Activated CD8-positive, alpha-beta memory T cell treated with anti-CD3 and anti-CD28 coated beads, Interleukin-2, amount 50 U/mL, for 1 hour (primary cell): ENCODE results near the gene ZNF180.
"Not testable (repeated sequence)": the region's sequence is repeated elsewhere in the genome, so short reads cannot be mapped to it uniquely, and the experiment has no call there.

Source experiments
- DNase-seq: peaks from one replicate; pipeline ENCODE4 v3.0.0-alpha.2; 2020; ENCODE audit errors: extremely low read depth

The ZNF180 gene

DNA sequence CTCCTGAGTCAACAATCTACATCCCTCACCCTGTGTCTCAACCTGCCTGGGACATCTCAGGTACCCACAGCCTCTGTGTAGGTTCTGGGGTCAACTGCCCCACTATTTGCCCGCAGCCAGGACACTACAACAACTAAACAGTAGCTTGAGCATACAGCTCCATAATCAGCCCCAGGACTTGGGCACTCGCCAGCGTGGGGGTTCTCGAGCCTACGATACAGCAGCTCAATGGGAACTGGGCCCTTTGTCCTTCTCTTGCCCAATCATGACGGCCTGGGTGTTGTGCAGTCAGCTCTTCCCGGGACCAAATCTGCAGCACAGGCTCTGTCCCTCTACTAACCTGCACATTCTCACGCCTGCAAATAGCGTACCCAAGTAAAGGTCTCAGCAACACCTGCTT is 1.3 kb downstream of the ZNF180 start:
- DNase-seq, result no peak

- no peak for DNase-seq
Measured at GRCh38 chr19:44496711-44497110, 3.6 kb downstream of the ZNF180 start.

DNA sequence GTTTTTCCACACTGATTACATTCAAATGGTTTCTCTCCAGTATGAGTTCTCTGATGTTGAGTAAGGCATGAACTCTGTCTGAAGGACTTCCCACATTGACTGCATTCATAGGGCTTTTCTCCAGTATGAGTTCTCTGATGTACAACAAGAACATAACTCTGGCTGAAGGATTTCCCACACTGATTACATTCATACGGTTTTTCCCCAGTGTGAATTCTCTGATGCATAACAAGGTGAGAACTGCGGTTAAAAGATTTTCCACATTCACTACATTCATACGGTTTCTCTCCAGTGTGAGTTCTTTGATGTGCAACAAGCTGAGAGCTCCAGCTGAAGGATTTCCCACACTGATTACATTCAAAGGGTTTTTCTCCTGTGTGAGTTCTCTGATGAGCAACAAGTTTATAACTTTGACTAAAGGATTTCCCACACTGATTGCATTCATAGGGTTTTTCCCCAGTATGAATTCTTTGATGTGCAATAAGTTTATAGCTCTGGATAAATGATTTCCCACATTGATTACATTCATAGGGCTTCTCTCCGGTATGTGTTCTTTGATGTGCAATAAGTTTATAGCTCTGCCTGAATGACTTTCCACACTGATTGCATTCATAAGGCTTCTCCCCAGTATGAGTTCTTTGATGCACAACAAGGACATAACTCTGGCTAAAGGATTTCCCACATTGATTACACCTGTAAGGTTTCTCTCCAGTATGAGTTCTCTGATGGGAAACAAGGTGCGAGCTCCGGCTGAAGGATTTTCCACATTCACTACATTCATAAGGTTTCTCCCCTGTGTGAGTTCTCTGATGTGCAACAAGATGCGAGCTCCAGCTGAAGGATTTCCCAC is 23.5 kb downstream of the ZNF180 start:
- no peak for DNase-seq

GRCh38 chr19:44468730-44469129 is 31.6 kb downstream of the ZNF180 start:
- DNase-seq, result not testable (repeated sequence)

GRCh38 chr19:44462600-44463286 is 37.6 kb downstream of the ZNF180 start:
- DNase-seq, result not testable (repeated sequence)

- DNase-seq, result not testable (repeated sequence)
Measured at GRCh38 chr19:44456016-44456415, 44.3 kb downstream of the ZNF180 start.

DNA sequence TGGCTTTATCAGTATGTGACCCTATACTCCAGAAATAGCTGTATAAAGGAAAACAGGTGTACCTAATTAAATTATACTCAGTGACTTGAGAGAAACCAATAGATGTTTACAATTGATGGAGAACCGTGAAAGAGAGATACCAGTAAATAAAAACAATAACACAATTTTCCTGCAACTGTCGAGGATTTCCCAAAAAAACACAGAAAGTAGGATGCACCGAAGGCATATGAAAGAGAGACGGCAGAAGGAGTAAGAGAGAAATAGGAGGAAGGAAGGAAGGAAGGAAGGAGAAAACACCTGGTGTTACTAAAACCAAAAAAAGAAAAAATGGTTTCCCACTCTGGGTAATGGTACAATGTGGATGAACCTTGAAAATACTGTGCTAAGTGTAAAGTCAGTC is 45.2 kb downstream of the ZNF180 start:
- no peak for DNase-seq

- no peak for DNase-seq
Measured at GRCh38 chr19:44452367-44452766, 48.0 kb downstream of the ZNF180 start.

- no peak for DNase-seq
Measured at GRCh38 chr19:44451687-44452086, 48.6 kb downstream of the ZNF180 start.

DNA sequence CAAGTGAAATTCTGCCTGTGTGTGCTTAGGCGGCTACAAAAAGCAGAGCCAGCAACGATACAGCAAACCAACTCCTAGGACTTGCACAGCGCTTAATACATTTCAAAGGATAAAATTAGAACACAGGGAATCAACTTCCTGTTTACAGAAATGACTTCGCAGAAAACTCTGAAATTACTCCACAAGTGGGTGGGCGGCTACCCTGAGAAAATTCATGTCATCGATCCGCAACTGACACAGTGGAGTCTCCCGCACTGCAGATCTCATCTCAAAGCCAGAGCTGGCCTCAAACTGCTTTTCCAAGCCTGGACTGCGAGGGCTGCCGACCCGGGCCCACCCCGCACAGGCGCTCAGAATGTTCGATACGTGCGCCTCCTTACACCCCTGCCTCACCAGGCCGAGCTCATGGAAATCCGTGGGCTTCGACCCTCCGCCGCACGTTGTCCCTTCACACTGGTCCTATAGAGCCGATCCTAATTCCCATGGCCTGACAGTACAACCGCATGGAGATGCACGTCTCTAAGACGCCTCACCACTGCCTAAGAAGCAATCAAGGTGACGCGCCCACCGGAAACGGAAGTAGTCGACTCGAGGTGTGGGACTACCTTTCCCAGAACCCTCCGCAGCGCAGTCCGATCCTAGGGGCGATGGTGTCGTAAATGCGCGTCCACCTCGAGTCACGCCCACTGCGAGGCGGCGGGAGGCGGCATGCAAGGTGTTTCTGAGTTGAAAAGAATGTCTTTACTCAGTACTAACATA is 52.2 kb downstream of the ZNF180 start, which contains the start of gene ZNF229:
TSS of gene ZNF229 (minus strand) at position 557 of the 759 bp plus-strand sequence. CDS start 5,625 bp downstream, outside the sequence.
- peak; percentile 39 for DNase-seq

DNA sequence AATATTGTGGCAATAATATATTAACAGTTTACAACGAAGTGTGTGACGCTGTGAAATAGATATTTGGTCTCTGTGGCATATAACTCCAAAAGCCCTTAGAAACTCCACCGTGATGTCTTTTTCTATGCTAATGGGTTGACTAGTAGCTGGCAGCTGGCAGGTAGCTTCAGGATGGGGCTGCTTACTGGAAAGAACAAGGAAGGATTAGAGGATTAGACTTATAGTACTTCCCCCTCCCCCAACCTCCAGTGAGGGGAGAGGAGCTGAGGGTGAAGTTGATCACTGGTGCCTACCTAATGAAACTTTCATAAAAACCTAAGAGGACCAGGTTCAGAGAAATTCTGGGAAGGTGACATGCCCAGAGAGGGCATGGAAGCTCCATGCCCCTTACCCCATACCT is 61.9 kb downstream of the ZNF180 start:
- no peak for DNase-seq

GRCh38 chr19:44435441-44435840 is 64.9 kb downstream of the ZNF180 start:
- no peak for DNase-seq

DNA sequence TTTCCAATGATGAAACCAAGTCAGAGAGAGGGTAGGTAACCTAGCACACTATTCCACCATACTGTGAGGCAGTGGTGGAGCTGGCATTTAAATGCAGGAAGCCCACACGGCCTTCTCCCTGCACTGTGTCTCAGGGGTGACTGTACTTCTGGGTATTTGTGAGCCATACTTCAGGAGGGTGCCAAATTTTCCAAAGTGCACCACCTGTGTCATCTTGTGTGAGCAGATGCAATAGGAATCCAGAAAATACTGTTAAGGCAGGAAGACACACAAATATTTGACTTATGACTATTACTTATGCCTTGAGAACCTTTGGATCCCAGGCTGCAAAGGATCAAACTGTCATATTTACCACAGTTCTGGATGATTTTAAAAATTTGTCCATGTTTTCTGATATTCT is 69.4 kb downstream of the ZNF180 start:
- DNase-seq, result no peak
